GM19372 (cell line): ENCODE results near the gene CYP3A7.
"Not testable (repeated sequence)": the region's sequence is repeated elsewhere in the genome, so short reads cannot be mapped to it uniquely, and the experiment has no call there.

ENCODE experiments used
- ATAC-seq: cut with Tn5 transposase; IDR thresholded peaks from one replicate; pipeline ENCODE4 v1.9.1; 2021; ENCODE audit warnings: mild to moderate bottlenecking, low read depth, moderate library complexity; ENCODE audit not compliant: unreplicated experiment

Gene CYP3A7

GRCh38 chr7:99709838-99710578, 25.0 kb downstream of the CYP3A7 start:
- ATAC-seq: no peak

- ATAC-seq: no peak
Measured at GRCh38 chr7:99709260-99709659, 25.7 kb downstream of the CYP3A7 start.

- ATAC-seq: no peak
Measured at GRCh38 chr7:99707096-99707495, 27.9 kb downstream of the CYP3A7 start.

- no peak for ATAC-seq
Measured at GRCh38 chr7:99699946-99700345, 35.0 kb downstream of the CYP3A7 start.

- not testable (repeated sequence) for ATAC-seq
Measured at GRCh38 chr7:99698867-99699730, 35.9 kb downstream of the CYP3A7 start.

- ATAC-seq: no peak
Measured at GRCh38 chr7:99694912-99695304, 40.1 kb downstream of the CYP3A7 start.

GRCh38 chr7:99694201-99694911, 40.6 kb downstream of the CYP3A7 start:
- ATAC-seq: no peak

GRCh38 chr7:99693427-99694200, 41.4 kb downstream of the CYP3A7 start:
- no peak for ATAC-seq

- ATAC-seq: no peak
Measured at GRCh38 chr7:99693100-99693426, 41.9 kb downstream of the CYP3A7 start.

GRCh38 chr7:99692563-99692962, 42.4 kb downstream of the CYP3A7 start:
- ATAC-seq: not testable (repeated sequence)

GRCh38 chr7:99691658-99692057, 43.3 kb downstream of the CYP3A7 start:
- not testable (repeated sequence) for ATAC-seq

- not testable (repeated sequence) for ATAC-seq
Measured at GRCh38 chr7:99690918-99691317, 44.1 kb downstream of the CYP3A7 start.

GRCh38 chr7:99685871-99686608, 49.0 kb downstream of the CYP3A7 start:
- ATAC-seq: not testable (repeated sequence)

GRCh38 chr7:99685129-99685758, 49.8 kb downstream of the CYP3A7 start:
- ATAC-seq: no peak

- no peak for ATAC-seq
Measured at GRCh38 chr7:99679400-99680191, 55.4 kb downstream of the CYP3A7 start, which contains the start of gene CYP3A5. CYP3A5 (minus strand) TSS chr7:99679996; CDS start chr7:99679896, 100 bp downstream.

- ATAC-seq: no peak
Measured at GRCh38 chr7:99679032-99679399, 56.0 kb downstream of the CYP3A7 start.

GRCh38 chr7:99677648-99678045, 57.3 kb downstream of the CYP3A7 start:
- no peak for ATAC-seq

GRCh38 chr7:99677013-99677647, 57.9 kb downstream of the CYP3A7 start:
- no peak for ATAC-seq
